H9 (cell line): ENCODE results near the gene C3orf20. TPM values are rescaled to one million over a fixed set of nuclear protein-coding genes. Genes with fewer than 3 reads are reported as not detected.

Experiments
- DNase-seq: peaks from one replicate; pipeline ENCODE4 v3.0.0-alpha.2; 2017
- H2AFZ ChIP-seq: one replicate; pipeline ENCODE4 v1.6.1; 2013; ENCODE audit warnings: mild to moderate bottlenecking, low read length, control low read depth, moderate library complexity
- H2AK5ac ChIP-seq: 2 replicates; pipeline ENCODE4 v1.6.1; 2013; ENCODE audit warnings: low read length, control low read depth, mixed read lengths; ENCODE audit not compliant: insufficient read length
- H2BK120ac ChIP-seq: one replicate; pipeline ENCODE4 v1.6.1; 2013; ENCODE audit warnings: low read depth, mild to moderate bottlenecking, low read length, control low read depth, inconsistent platforms; ENCODE audit not compliant: poor library complexity, severe bottlenecking
- H2BK12ac ChIP-seq: 2 replicates; pipeline ENCODE4 v1.6.1; 2013; ENCODE audit warnings: low read length, control low read depth, mixed read lengths, low read depth; ENCODE audit not compliant: insufficient read length
- H2BK15ac ChIP-seq: 2 replicates; pipeline ENCODE4 v1.6.1; 2013; ENCODE audit warnings: low read depth, low read length, control low read depth
- H2BK20ac ChIP-seq: one replicate; pipeline ENCODE4 v1.6.1; 2013; ENCODE audit warnings: low read depth, mild to moderate bottlenecking, low read length, control low read depth, inconsistent platforms; ENCODE audit not compliant: poor library complexity, severe bottlenecking
- H2BK5ac ChIP-seq: 2 replicates; pipeline ENCODE4 v1.6.1; 2013; ENCODE audit warnings: low read length, control low read depth, mixed read lengths; ENCODE audit not compliant: insufficient read length
- H3K14ac ChIP-seq: 2 replicates; pipeline ENCODE4 v1.6.1; 2013; ENCODE audit warnings: low read length, control low read depth; ENCODE audit not compliant: insufficient read depth
- H3K18ac ChIP-seq: 2 replicates; pipeline ENCODE4 v1.6.1; 2013; ENCODE audit warnings: low read depth, mild to moderate bottlenecking, mixed read lengths, low read length, control low read depth; ENCODE audit not compliant: insufficient read length
- H3K23ac ChIP-seq: 2 replicates; pipeline ENCODE4 v1.6.1; 2013; ENCODE audit warnings: low read length, control low read depth, mixed read lengths, low read depth; ENCODE audit not compliant: insufficient read length
- H3K23me2 ChIP-seq: 2 replicates; pipeline ENCODE4 v1.6.1; 2013; ENCODE audit warnings: low read depth, mild to moderate bottlenecking, mixed read lengths, low read length, control low read depth; ENCODE audit not compliant: insufficient read length, poor library complexity, severe bottlenecking
- H3K27ac ChIP-seq: 2 replicates; pipeline ENCODE4 v1.5.1; 2013; ENCODE audit warnings: low read length, control low read depth, mixed read lengths, low read depth; ENCODE audit not compliant: insufficient read length
- H3K27me3 ChIP-seq: 2 replicates; pipeline ENCODE4 v1.6.1; 2013; ENCODE audit warnings: low read length, control low read depth, inconsistent platforms; ENCODE audit not compliant: insufficient read depth
- H3K4ac ChIP-seq: 2 replicates; pipeline ENCODE4 v1.6.1; 2013; ENCODE audit warnings: low read depth, mild to moderate bottlenecking, control low read depth, inconsistent platforms, low read length, moderate library complexity
- H3K4me1 ChIP-seq: 2 replicates; pipeline ENCODE4 v1.6.1; 2013; ENCODE audit warnings: low read length, control low read depth, inconsistent platforms; ENCODE audit not compliant: insufficient read depth
- H3K4me2 ChIP-seq: 2 replicates; pipeline ENCODE4 v1.6.1; 2013; ENCODE audit warnings: low read length, control low read depth, mixed read lengths; ENCODE audit not compliant: insufficient read length, insufficient read depth
- H3K56ac ChIP-seq: 2 replicates; pipeline ENCODE4 v1.6.1; 2013; ENCODE audit warnings: low read depth, mild to moderate bottlenecking, mixed read lengths, low read length, control low read depth; ENCODE audit not compliant: insufficient read length
- H3K79me1 ChIP-seq: 2 replicates; pipeline ENCODE4 v1.6.1; 2013; ENCODE audit warnings: low read depth, mild to moderate bottlenecking, moderate library complexity, low read length, control low read depth, inconsistent platforms; ENCODE audit not compliant: insufficient read depth, poor library complexity, severe bottlenecking
- H3K79me2 ChIP-seq: 2 replicates; pipeline ENCODE4 v1.6.1; 2013; ENCODE audit warnings: low read length, control low read depth, inconsistent platforms; ENCODE audit not compliant: insufficient read depth
- H3K9ac ChIP-seq: 2 replicates; pipeline ENCODE4 v1.6.1; 2013; ENCODE audit warnings: low read length, control low read depth, mixed read lengths; ENCODE audit not compliant: insufficient read length; ENCODE audit errors: extremely low read depth
- H3K9me3 ChIP-seq: one replicate; pipeline ENCODE4 v1.6.1; 2013; ENCODE audit warnings: low read depth, low read length, inconsistent platforms; ENCODE audit not compliant: control insufficient read depth
- H3T11ph ChIP-seq: one replicate; pipeline ENCODE4 v1.6.1; 2013; ENCODE audit warnings: mild to moderate bottlenecking, low read length, control low read depth, inconsistent platforms
- H4K20me1 ChIP-seq: one replicate; pipeline ENCODE4 v1.6.1; 2013; ENCODE audit not compliant: control insufficient read depth, insufficient read length, insufficient read depth
- H4K5ac ChIP-seq: 2 replicates; pipeline ENCODE4 v1.6.1; 2013; ENCODE audit warnings: low read depth, mild to moderate bottlenecking, mixed read lengths, low read length, control low read depth; ENCODE audit not compliant: insufficient read length
- H4K8ac ChIP-seq: replicated peaks from 2 replicates; pipeline ENCODE4 v1.6.1; 2013; ENCODE audit warnings: low read length, control low read depth, mixed read lengths, low read depth; ENCODE audit not compliant: insufficient read length
- H4K91ac ChIP-seq: 2 replicates; pipeline ENCODE4 v1.6.1; 2013; ENCODE audit warnings: low read depth, mild to moderate bottlenecking, moderate library complexity, mixed read lengths, low read length, control low read depth; ENCODE audit not compliant: insufficient read length
- H3K27ac Mint-ChIP-seq, 3 experiments: 2 replicates in 2 of 3; 3 replicates in 1 of 3; pipeline ENCODE4 v1.8.0; 2020 to 2021; ENCODE audit warnings: mixed read lengths in 3 of 3, mild to moderate bottlenecking in 1 of 3, moderate library complexity in 1 of 3
- H3K27me3 Mint-ChIP-seq: 2 replicates; pipeline ENCODE4 v1.8.0; 2021; ENCODE audit warnings: low read depth, mild to moderate bottlenecking, moderate library complexity, mixed read lengths
- H3K36me3 Mint-ChIP-seq, 3 experiments: 2 replicates in 2 of 3; 3 replicates in 1 of 3; pipeline ENCODE4 v1.8.0; 2020 to 2021; ENCODE audit warnings: low read depth in 3 of 3, mixed read lengths in 3 of 3; ENCODE audit not compliant: insufficient read depth in 1 of 3
- H3K4me1 Mint-ChIP-seq, 2 experiments: 2 replicates each; pipeline ENCODE4 v1.8.0; 2020; ENCODE audit warnings: mixed read lengths in 2 of 2
- H3K4me3 Mint-ChIP-seq, 2 experiments: 2 replicates in 1 of 2; 3 replicates in 1 of 2; pipeline ENCODE4 v1.8.0; 2020 to 2021; ENCODE audit warnings: mild to moderate bottlenecking in 2 of 2, mixed read lengths in 2 of 2, moderate library complexity in 1 of 2
- H3K9me3 Mint-ChIP-seq, 2 experiments: 2 replicates in 1 of 2; 3 replicates in 1 of 2; pipeline ENCODE4 v1.8.0; 2020; ENCODE audit warnings: mild to moderate bottlenecking in 2 of 2, mixed read lengths in 2 of 2, moderate library complexity in 1 of 2
- WGBS: extraction: QIAGEN DNeasy Blood & Tissue Kit; methylation state at CpG from one replicate; pipeline ENCODE4 v1.1.7; 2013; ENCODE audit warnings: missing lambda C conversion rate, low lambda C conversion rate, mixed read lengths; ENCODE audit not compliant: insufficient read length; ENCODE audit errors: extremely low coverage; 5-methylcytosine and 5-hydroxymethylcytosine counted together
- total RNA-seq: library from RNA; stranded (reverse); gene quantifications from 2 replicates; pipeline ENCODE4 v1.2.1, GENCODE V29; 2021
- TF ChIP-seq, protein P1 (sequence below): fragments of 200-600 bp; sonication (generic); conservative IDR thresholded peaks from 3 replicates; pipeline ENCODE4 v1.8.0; 2021; ENCODE audit warnings: antibody characterized with exemption, mild to moderate bottlenecking

C3orf20 gene
- total RNA-seq, 1 experiment from 2014 or later, result not detected

DNA sequence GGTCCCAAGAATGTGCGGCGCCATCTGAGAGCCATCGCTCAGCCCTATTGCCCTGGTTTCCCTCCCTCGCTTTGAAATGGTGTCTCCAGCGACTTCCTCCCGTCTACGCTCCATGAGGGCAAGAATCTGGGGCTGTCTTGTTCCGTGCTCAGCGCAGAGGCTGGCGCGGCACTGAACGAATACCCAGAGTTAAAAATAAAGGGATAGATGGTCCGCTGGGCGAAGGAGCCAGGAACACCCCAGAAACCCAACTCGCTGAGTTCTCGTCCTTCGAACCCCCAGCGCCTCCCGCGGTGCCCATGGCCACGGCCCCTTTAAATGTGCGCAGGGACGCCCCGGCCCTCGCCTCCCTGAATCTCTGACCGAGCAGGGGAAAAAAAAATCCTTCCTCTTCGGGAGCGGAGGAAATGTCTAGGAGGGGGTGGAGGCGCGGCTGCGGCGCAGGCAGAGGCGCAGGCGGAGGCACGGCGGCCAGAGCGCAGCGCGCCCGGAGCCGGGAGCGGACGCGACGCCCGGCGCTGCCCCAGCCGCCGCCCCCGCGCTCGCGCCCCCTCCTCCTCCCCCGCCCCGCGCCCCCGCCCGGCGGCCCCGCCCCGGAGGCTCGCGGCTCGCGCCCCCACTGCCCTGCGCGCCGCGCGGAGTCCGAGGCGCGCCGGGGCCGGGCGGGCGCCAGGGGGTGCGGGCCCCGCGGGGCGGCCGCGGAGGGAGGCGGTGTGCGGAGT lies 135.3 kb downstream of the C3orf20 start:
- Mint-ChIP-seq H3K4me3 (peak overlapping the region; percentile 70 to 83), H3K4me1 (peaks cover 24 to 32% of the 10 kb centered on the region in 2 experiments), H3K27ac (no peak overlapping the region), H3K9me3 (no peaks in the 10 kb centered on the region; a peak in 1 of 5 replicates), H3K36me3 (no peaks in the 10 kb centered on the region), H3K27me3 (peaks cover 84% of the 10 kb centered on the region)
- no peak overlapping the region for H3K56ac ChIP-seq
- no peaks in the 10 kb centered on the region; the same call in 1 of the 2 replicates for H3K4me1 ChIP-seq
- peaks cover 9% of the 10 kb centered on the region; the same call in 1 of the 2 replicates for H3K27me3 ChIP-seq
- no peak overlapping the region for H4K5ac ChIP-seq
- no peak overlapping the region for H3K27ac ChIP-seq
- no peak overlapping the region for H4K91ac ChIP-seq
- no CpG with 5 or more reads among the region's 85 CpGs for WGBS
- no peak overlapping the region for H3K14ac ChIP-seq
- no peak overlapping the region for H3K4ac ChIP-seq
- no peak overlapping the region for H2BK120ac ChIP-seq
- peak; percentile 46 for DNase-seq
- no peak overlapping the region for H2BK20ac ChIP-seq
- H3K9ac ChIP-seq, result no peak overlapping the region
- no peaks in the 10 kb centered on the region for H3K9me3 ChIP-seq
- H3T11ph ChIP-seq, result no peak overlapping the region
- H3K79me1 ChIP-seq, result no peaks in the 10 kb centered on the region
- H4K8ac ChIP-seq, result no peak overlapping the region
- H2BK12ac ChIP-seq, result no peak overlapping the region
- H3K23ac ChIP-seq, result no peak overlapping the region
- no peak overlapping the region for H2AK5ac ChIP-seq
- no peaks in the 10 kb centered on the region for H3K79me2 ChIP-seq
- H4K20me1 ChIP-seq, result no peaks in the 10 kb centered on the region
- peak overlapping the region; percentile 64 for H3K4me2 ChIP-seq
- H2BK15ac ChIP-seq, result no peak overlapping the region
- H3K23me2 ChIP-seq, result peaks cover 12% of the 10 kb centered on the region
- H2BK5ac ChIP-seq, result no peak overlapping the region
- no peak overlapping the region for H2AFZ ChIP-seq
- no peak overlapping the region for H3K18ac ChIP-seq
- TF ChIP-seq, protein P1, sequence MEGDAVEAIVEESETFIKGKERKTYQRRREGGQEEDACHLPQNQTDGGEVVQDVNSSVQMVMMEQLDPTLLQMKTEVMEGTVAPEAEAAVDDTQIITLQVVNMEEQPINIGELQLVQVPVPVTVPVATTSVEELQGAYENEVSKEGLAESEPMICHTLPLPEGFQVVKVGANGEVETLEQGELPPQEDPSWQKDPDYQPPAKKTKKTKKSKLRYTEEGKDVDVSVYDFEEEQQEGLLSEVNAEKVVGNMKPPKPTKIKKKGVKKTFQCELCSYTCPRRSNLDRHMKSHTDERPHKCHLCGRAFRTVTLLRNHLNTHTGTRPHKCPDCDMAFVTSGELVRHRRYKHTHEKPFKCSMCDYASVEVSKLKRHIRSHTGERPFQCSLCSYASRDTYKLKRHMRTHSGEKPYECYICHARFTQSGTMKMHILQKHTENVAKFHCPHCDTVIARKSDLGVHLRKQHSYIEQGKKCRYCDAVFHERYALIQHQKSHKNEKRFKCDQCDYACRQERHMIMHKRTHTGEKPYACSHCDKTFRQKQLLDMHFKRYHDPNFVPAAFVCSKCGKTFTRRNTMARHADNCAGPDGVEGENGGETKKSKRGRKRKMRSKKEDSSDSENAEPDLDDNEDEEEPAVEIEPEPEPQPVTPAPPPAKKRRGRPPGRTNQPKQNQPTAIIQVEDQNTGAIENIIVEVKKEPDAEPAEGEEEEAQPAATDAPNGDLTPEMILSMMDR, result no peak
